HG02870 (cell line): Measurements from ENCODE around the gene ASAH2B.

Experiments used
- ATAC-seq: cut with Tn5 transposase; IDR thresholded peaks from one replicate; pipeline ENCODE4 v1.9.1; 2021; ENCODE audit warnings: mild to moderate bottlenecking, moderate library complexity; ENCODE audit not compliant: unreplicated experiment

ASAH2B gene

DNA sequence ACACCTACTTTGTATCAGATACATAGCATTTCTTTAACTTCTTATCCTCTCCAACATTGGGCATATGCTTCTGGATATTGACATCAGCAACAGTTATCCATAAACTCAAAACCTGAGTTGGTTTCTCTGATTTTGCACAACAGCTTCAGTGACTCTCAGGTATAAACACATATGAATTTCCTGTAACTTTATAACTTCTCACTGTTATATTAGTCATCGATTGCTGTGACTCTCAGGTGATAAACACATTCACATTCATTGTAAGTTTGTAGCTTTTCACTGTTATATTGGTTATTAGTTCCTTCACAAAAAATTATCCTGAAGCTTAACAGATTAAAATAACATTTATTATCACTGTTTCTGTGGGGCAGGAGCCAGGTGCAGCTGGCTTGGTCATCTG is 57.0 kb downstream of the ASAH2B start:
- ATAC-seq = no peak

DNA sequence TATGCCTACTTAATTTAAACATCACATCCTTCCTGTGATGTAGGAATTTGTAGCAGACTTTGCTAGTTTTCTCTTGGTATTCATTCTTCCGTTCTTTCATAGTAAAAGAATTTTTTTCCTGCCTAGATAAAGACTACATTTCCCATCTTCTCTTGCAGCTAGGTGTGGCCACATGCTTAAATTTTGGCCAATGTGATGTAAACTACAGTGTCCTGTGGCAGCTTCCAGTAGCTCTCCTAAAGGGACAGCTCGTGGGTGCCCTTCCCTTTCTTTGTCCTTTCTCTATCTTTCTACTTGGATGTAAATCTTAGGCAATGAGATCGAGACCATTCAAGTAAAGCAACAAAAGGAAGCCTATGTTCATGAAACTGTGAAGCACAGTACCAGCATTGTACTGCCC is 58.6 kb downstream of the ASAH2B start:
- no peak for ATAC-seq

DNA sequence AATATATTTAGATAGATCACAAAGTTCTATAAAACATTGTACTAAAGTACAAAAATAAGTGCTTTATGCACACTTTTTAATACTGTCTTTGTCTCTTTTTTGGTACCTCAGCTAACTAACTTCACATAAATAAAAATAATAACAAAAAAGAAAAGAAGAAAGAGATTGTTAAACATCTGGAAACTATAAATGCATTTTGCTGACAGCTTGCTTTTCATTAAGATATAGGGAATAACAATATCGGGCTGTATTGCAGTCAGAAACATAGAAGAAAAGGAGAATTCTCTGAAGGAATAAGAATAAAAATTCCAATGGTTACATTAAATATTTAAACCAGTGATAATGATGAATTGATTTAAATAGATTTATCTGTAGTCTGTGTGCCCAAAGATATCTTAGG is 59.9 kb downstream of the ASAH2B start:
- no peak for ATAC-seq

DNA sequence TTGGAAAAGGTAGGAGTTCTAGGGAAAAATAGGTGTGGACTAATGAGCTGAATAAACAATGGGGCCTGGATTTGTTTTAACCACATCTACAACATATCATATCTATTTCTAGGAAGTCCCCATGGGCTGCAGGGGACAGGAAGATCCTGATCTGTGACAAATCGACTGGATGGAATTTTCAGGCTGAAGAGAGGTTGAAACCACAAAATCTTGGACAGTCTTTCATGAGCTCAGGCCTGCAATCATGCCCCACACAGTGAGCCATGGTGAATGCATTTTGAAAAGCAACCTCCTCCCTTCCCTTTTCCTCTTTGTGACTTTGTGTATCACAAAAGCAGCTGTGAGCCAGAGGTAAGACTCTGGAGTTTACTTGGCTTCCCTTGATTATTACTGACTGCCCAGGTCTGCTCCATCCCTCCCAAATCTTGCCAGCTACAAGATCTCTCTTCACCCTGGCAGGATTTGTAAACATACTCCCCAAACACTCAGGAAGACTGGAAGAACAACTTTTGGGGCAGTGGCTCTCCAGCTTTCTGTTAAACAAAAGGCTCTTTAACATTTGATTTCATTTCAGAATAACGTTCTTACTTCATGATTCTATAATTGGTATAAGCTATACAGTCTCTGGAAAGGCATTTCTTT is 66.4 kb downstream of the ASAH2B start:
- ATAC-seq = no peak

DNA sequence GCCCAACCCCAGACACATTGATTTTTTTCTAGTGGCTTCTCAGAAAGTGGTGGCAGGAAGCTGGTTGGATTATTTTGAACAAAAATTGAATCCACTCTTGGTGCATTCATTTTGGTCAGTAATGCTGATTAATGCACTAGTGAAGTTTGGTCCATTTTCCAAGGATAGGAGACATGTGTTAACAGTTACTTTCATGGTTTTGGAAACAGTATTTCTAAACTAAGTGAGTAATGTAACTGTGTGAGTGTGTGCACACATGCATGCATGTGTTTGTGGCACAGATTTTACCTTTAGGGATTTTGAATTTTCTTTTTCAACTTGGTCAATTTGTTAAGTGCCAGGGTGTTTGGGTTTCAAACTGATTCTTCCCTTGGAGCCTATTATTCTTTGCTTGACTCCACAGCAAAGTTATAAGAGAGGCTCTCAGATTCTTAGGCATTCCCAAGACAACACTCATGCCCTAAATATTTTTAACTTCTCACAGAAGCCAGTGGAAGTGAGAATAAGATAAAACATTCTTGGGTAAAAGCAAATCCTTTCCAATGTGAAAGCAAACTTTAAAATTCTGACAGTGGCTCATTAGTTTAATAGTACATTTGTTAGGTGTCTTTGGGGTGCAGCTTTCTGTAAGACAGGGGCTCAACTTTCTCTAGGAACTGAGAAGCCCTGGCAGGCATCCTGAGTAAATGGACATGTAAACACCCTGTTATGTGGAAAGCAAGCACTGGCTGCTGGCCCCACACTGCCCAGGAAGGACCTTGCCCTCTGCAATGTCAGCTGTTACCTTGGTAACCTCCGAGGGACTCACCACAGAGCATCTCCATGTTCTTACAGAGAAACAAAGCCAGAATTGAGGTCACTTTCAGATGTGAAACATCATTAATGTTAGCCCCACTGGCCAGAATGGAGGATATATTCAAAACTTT is 68.4 kb downstream of the ASAH2B start:
- ATAC-seq = no peak
